ENCODE data around the gene DIP2B. TPM values are rescaled to one million over a fixed set of nuclear protein-coding genes. Genes with fewer than 3 reads are reported as not detected.

Gene DIP2B
- total RNA-seq, 6 donors from 2014 or later, result 26.1 to 54.5 (median 29.4) TPM

DNA sequence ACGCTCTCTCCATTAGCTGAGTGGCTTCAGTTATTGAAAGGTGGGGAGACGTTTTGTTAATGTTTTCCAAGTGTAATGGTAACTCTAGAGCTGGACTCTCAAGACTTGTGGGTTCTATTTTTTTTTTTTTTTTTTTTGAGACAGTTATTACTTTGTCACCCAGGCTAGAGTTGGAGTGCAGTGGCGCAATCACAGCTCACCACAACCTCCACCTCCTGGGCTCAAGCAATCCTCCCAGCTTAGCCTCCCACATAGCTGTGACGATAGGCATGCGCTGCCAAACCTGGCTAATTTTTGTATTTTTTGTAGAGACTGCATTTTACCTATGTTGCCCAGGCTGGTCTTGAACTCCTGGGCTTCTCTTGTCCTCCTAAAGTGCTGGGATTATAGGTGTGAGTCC, 285.3 kb downstream of the DIP2B start:
- ATAC-seq (ENCODE audit: low FRiP score in 2 of 2), result no peak

More for the DNA sequence above, 285.3 kb downstream of the DIP2B start:
- WGBS, 2 donors, result 94% methylated on average over 5 of the region's 5 CpGs
- no peaks in the 10 kb centered on the region for H3K27me3 ChIP-seq
- TF ChIP-seq POLR2AphosphoS5 (IDR thresholded peaks at IDR 0.05) (no peak), POLR2A (IDR thresholded peaks at IDR 0.05) (no peak), EP300 (IDR thresholded peaks at IDR 0.05) (no peak)
- TF ChIP-seq, protein P1, sequence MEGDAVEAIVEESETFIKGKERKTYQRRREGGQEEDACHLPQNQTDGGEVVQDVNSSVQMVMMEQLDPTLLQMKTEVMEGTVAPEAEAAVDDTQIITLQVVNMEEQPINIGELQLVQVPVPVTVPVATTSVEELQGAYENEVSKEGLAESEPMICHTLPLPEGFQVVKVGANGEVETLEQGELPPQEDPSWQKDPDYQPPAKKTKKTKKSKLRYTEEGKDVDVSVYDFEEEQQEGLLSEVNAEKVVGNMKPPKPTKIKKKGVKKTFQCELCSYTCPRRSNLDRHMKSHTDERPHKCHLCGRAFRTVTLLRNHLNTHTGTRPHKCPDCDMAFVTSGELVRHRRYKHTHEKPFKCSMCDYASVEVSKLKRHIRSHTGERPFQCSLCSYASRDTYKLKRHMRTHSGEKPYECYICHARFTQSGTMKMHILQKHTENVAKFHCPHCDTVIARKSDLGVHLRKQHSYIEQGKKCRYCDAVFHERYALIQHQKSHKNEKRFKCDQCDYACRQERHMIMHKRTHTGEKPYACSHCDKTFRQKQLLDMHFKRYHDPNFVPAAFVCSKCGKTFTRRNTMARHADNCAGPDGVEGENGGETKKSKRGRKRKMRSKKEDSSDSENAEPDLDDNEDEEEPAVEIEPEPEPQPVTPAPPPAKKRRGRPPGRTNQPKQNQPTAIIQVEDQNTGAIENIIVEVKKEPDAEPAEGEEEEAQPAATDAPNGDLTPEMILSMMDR (IDR thresholded peaks at IDR 0.05), result no peak
- H3K4me3 ChIP-seq, result no peak overlapping the region
- H3K27ac ChIP-seq, result no peak overlapping the region
- no peaks in the 10 kb centered on the region for H3K9me3 ChIP-seq
- H3K36me3 ChIP-seq, result no peaks in the 10 kb centered on the region
- peaks cover 13 to 19% (median 15%) of the 10 kb centered on the region in 4 donors for H3K4me1 ChIP-seq
- DNase-seq, result no peak

Small RNA genes within 50 kb of the gene (small RNA-seq; reads per million reads assigned to genes)
- gene RF00019 (0 reads per million in 4 donors), gene RNU6-238P (0 reads per million in 4 donors), gene RNU6-769P (0 reads per million in 4 donors)

Other genes with a start within 250 kb of the DIP2B start
- gene LIMA1, start 221.5 kb upstream of the DIP2B start, total RNA-seq, result 100 to 1,000 TPM in 1 of 6 donors, 10 to 100 TPM in 5; 55.2 to 126 (median 68.8) TPM
- gene FAM186A, start 108.4 kb upstream of the DIP2B start, total RNA-seq, result not detected
- 10 to 100 TPM; 29.1 to 75.2 (median 45.4) TPM for gene LARP4, start 104.1 kb upstream of the DIP2B start, total RNA-seq

All from upper lobe of left lung (tissue), 6 donors.